GM21381 (cell line): Measurements from ENCODE around the gene NMB.
"Not testable (repeated sequence)": the region's sequence is repeated elsewhere in the genome, so short reads cannot be mapped to it uniquely, and the experiment has no call there.

ENCODE experiments used
- ATAC-seq: cut with Tn5 transposase; IDR thresholded peaks from one replicate; pipeline ENCODE4 v1.9.1; 2021; ENCODE audit warnings: mild to moderate bottlenecking, moderate library complexity; ENCODE audit not compliant: unreplicated experiment

Gene NMB

DNA sequence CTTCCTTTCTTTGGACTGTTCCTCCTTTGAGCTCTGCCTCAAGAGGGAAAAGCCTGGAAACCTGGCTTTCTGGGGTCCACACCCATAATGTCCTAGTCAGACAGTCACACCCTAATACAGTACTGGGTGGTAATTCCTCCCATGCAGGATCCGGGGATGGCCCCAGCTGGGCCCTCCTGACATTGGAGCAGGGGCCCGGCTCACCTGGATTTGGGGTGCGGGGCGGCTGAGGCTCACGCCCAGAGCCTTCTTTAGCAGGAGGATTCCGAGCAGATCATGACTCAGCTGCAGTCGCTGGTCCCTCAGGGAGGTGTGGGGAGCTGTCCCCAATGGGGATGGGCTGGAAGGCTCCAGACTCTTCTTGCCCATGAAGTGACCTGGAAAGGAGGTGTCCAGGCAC lies 1.0 kb downstream of the NMB start:
- ATAC-seq: no peak

DNA sequence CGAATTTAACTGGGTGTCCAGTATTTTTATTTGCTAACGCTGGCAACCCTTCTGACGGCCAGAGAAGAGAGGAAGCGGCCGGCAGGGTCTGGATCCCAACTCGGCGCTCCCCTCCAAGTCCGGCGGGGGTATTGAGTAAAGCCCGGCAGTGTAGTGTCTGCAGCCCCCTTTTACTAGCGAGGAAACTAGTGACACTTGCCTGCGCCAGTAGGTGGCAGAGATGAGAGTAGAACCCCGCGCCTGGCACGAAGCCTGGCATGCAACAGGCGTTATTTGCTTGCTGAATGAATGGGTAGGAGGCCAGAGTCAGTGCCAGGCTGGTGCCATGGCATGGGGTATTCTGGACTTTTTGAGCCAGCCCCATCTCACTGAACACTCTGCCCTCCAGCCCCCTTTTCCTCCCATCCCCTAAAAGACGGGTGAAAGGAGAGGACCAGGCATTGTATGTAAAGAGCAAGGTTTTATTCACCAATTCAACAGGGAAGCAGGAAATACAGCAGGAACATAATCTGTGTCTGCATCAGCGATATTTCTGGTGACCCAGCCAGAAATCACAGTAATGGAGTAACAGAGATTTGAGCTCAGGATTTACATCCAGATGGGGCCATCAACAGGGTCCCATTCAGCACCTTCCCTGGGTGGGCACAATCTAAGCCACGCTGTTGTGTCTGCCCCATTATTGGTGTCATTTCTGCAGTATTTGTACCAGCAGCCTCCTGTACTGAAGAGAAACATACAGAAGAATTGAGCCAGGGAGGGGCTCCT lies 3.1 kb downstream of the NMB start:
- ATAC-seq: no peak

GRCh38 chr15:84653910-84654688 lies 3.9 kb downstream of the NMB start, which contains the start of gene WDR73:
TSS of gene WDR73 (minus strand) at chr15:84654283. CDS start at chr15:84654274, 9 bp downstream.
- peak; percentile 82 for ATAC-seq

- no peak for ATAC-seq
These were observed 4.5 kb downstream of the NMB start for GRCh38 chr15:84653584-84653909.

DNA sequence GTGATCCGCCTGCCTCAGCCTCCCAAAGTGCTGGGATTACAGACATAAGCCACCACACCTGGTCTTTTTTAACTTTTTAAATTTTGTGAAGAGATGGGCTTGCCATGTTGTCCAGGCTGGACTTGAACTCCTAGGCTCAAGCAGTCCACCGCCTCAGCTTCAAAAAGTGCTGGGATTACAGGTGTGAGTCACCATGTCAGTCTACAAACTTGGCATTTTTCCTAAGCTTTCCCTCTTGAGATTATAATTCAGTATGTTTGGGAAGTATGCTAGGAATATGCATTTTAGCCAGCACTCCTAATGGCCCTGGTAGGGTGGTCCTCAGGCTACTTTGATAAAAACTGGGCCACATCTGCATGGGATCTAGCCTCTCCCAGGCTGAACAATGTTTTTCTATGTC lies 8.3 kb downstream of the NMB start:
- no peak for ATAC-seq

DNA sequence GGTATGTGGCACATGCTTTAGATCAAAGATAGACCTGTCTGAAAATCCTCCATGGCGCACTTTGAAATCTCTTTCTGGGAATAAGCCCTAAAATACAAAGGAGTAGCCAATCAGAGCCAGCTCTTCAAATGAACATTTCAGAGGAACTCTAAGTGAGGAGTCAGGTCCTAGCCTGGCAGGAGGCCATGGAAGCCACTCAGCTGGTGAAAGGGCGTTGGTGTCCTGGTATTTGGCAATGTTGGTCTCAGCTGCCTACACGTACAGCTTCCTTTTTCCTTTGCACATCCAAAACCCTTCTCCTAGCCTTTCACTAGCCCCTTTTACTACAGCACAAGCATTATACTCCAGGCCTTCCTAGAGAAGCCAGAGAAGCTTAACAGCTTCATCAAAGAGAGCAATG lies 9.5 kb downstream of the NMB start:
- no peak for ATAC-seq

DNA sequence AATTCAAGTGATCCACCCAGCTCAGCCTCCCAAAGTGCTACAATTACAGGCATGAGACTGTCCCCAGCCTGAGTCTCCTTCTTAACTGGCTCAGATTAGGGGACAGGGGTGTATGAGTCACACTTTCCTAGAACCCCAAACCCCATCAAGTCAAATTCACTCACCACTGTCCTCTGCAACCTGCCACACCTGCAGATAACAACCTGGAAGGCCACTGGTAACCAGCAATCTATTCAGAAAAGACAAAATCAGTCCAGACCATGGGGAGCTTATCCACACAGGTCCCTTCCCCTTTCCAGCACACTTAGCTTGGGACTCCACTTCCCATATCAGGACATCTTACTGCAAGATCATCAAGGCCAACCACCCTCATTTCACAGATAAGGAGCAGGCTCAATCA lies 10.3 kb downstream of the NMB start:
- ATAC-seq: no peak

- ATAC-seq: no peak
These were observed 12.0 kb downstream of the NMB start for GRCh38 chr15:84645997-84646396.

DNA sequence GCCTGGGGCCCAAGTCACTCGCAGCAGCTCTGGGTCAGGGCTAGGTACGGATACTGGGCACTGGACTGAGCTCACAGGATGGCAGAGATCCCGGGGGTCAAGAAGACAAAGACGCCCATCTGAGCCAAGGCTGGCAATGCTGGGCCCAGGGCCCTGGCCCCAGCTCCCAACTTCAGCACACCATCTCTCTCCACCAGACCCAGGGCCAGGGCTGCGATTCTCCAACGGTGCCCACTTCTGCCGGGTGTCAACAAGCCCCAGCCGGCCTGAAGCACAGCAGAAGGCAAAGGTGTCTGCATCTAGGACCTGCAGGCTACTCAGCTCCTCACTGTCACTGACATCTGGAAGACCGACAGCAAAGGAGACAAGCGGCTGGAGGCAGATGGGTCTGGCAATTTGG lies 12.5 kb downstream of the NMB start:
- ATAC-seq: no peak

- ATAC-seq: no peak
These were observed 14.2 kb downstream of the NMB start for GRCh38 chr15:84643838-84644237.

GRCh38 chr15:84642640-84643039 lies 15.4 kb downstream of the NMB start:
- ATAC-seq: not testable (repeated sequence)

DNA sequence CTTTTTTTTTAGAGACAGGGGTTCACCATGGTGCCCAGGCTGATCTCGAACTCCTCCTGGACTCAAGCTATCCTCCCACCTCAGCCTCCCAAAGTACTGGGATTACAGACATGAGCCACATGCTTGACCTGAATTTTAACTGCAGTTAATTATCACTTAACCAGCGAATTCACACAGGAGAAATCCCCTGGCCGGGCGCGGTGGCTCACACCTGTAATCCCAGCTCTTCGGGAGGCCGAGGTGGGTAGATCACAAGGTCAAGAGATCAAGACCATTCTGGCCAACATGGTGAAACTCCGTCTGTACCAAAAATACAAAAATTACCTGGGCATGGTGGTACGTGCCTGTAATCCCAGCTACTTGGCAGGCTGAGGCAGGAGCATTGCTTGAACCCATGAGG lies 16.1 kb downstream of the NMB start:
- not testable (repeated sequence) for ATAC-seq

DNA sequence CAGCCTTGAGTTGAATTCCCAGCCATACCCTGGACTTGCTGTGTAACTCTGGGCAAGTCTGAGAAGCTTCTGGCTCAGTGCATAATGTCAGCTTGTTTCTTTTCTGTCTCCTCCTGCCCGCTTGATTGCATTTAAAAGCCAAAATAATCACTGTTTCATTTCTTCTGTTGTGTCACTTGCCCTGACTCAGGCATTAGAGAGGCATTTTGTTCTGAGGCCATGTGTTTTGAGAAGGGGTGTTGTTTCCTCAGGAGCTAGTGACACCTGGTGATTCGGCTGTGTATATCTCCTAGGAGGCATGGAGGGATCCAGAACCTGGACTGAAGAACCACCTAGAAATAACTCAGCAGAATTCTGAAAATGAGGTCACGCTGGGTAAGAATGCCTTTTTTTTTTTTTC lies 19.9 kb downstream of the NMB start:
- ATAC-seq: no peak

GRCh38 chr15:84634228-84634837 lies 23.7 kb downstream of the NMB start:
- no peak for ATAC-seq

DNA sequence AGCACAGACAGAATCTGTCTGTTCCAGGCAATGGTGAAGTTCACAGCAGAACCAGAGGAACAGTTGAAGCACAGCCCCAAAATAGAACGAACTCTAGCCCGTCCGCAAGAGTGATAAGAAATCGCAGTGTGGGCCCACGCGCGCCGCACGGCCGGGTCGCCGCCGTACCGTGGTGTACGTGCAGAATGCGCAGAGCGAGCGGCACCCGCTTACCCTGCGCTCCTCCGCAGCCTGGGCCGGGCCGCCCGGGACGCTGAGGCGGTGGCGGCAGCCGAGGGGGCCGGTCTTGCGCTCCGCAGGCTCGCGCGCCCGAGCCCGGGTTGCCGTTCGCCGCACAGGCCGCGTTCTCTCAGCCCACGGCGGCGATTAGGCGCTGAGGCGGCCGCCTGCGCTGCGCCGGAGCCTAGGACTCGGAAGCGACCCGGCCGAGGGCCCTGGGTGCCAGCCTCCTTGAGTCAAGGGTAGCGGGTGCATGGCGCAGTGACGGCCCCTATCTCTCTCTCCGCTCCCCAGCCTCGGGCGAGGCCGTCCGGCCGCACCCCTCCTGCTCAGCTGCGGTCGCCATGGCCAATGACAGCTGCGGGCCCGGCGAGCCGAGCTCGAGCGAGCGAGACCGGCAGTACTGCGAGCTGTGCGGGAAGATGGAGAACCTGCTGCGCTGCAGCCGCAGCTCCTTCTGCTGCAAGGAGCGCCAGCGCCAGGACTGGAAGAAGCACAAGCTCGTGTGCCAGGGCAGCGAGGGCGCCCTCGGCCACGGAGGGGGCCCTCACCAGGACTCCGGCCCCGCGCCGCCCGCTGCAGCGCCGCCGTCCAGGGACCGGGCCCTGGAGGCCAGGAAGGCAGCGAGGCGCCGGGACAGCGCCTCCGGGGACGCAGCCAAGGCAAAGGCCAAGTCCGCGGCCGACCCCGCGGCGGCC lies 24.4 kb downstream of the NMB start:
- ATAC-seq: peak; percentile 35

GRCh38 chr15:84631706-84632272 lies 26.2 kb downstream of the NMB start:
- no peak for ATAC-seq

GRCh38 chr15:84629033-84629432 lies 29.0 kb downstream of the NMB start:
- no peak for ATAC-seq

GRCh38 chr15:84625123-84625522 lies 32.9 kb downstream of the NMB start:
- ATAC-seq: no peak

DNA sequence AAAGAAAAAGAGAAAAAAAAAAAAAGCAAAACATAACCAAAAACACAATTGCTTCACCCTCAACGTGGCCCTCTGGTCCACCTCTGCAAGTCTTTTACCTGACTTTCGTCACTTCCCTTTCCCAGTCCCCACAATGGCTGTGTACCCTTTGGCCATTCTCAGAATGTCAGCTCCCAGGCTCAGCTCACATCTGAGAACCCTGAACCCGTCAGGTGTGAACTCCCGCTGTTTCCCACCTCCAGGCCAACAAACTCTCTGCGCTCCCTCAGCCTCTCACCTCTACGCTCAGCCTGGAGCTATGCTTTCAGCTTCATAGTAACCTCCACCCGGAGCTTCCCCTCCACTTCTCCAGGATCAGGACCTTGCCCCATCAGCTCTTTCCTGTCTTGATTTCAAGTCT lies 33.6 kb downstream of the NMB start:
- no peak for ATAC-seq

- ATAC-seq: no peak
These were observed 36.5 kb downstream of the NMB start for GRCh38 chr15:84621358-84621979.
